Dermis microvascular lymphatic vessel endothelial cell (primary cell): Measurements from ENCODE around the gene GJA5. TPM values are rescaled to one million over a fixed set of nuclear protein-coding genes. Genes with fewer than 3 reads are reported as not detected.
"Not testable (repeated sequence)": the region's sequence is repeated elsewhere in the genome, so short reads cannot be mapped to it uniquely, and the experiment has no call there.

ENCODE experiments used
- DNase-seq, 2 donors: peaks; one replicate each; pipeline versions ENCODE4 v3.0.0 to v3.0.0-alpha.2; 2010; ENCODE audit warnings: low read depth in 2 of 2
- total RNA-seq: library from RNA; depleted of rRNA; stranded (reverse); fragments of >200 nt; gene quantifications from 2 replicates; pipeline ENCODE4 v1.2.1, GENCODE V29; 2014

The GJA5 gene
- total RNA-seq, 1 donor from 2014 or later: 0.26 TPM

GRCh38 chr1:147762233-147763024, 2.0 kb upstream of the GJA5 start:
- DNase-seq: peak in 1 of 2 donors; percentile 15

GRCh38 chr1:147758379-147759100, 1.9 kb downstream of the GJA5 start:
- DNase-seq: no peak

DNA sequence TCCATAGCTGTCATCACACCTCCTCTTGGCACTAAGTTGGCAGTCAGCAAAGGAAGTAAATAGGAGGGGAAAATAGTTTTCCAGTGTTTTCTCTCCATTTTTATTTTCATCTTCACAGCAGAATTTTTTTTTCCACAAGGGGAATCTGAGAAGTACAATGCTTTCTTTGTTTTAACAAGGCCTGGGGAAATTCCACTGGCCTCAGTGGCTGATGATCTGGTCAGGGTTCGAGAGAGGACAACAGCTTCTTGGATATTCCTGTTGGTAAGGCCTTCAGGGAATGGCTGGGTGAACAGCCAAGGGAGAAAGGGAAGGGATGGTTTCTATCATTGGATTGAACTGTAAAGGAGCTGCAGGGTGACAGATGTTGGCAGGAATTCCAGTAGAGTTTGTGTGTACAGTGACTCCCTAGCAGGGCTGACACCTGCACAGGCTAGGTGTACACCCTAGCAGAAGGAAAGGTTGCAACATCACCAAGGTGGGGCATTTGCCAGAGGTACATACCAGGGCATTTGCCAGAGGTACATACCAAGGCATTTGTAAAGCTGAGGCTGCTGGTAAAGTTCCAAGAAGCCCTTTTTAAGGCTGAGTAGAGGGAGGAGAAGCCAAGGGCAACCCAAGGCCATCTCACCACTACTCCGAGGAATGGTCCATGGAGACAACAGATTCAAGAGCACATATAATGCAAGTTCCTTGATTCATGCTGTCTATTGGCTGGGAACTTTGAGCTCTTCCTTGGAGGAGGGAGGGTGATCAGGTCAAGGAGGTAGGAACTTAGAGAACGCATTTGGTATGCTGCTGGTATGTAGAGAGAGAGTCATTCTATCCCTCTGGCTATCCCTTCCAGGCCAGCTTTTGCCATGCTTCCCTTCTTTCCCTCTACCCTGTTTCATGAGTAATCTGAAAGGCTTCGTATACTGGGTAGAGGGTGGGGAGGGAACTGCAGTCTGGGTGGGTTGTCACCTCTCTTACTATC, 3.1 kb downstream of the GJA5 start:
- DNase-seq: no peak

DNA sequence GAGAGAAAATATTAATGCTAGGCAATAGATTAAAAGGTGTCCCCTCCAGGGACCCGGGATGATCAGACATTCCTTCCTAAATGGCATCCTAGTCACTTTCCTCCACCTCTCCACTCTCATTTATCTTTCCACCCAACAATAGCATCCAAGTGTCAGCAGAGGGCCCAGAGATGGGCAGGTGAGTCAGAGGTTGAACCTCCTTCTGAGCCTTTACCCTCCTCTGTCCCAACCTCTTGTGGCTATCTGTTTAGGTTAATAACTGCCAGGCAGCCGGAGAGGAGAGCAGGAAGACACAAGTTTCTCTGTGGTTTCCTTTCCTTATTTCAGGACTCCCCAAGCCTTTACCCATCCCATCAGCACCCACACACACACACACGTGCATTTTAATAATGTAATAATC, 4.1 kb downstream of the GJA5 start:
- DNase-seq: no peak

GRCh38 chr1:147754661-147755060, 5.7 kb downstream of the GJA5 start:
- no peak for DNase-seq

GRCh38 chr1:147753081-147753480, 7.3 kb downstream of the GJA5 start:
- DNase-seq: no peak

- no peak for DNase-seq
Observed at GRCh38 chr1:147752511-147752910, 7.9 kb downstream of the GJA5 start.

GRCh38 chr1:147751346-147751745, 9.1 kb downstream of the GJA5 start:
- DNase-seq: no peak

GRCh38 chr1:147750618-147751217, 9.7 kb downstream of the GJA5 start:
- DNase-seq: no peak

DNA sequence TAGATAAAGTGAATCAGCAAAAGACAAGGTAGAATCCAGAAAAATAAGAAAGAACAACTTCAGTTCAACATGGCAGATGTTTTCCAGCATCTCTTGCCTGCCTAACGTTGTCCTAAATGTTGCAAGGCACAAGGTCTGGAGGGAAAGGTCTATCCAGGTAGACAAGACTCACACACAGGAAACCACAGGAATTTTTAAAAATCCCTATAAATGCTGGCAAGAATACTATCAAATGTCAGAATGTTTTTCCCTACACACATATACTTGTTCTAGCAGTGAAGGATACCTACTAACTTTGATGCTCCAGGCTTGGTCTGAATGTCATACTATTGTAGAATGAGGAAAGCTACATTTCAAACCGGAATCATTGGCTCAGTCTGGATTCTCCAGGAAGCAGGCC, 10.6 kb downstream of the GJA5 start:
- DNase-seq: no peak

DNA sequence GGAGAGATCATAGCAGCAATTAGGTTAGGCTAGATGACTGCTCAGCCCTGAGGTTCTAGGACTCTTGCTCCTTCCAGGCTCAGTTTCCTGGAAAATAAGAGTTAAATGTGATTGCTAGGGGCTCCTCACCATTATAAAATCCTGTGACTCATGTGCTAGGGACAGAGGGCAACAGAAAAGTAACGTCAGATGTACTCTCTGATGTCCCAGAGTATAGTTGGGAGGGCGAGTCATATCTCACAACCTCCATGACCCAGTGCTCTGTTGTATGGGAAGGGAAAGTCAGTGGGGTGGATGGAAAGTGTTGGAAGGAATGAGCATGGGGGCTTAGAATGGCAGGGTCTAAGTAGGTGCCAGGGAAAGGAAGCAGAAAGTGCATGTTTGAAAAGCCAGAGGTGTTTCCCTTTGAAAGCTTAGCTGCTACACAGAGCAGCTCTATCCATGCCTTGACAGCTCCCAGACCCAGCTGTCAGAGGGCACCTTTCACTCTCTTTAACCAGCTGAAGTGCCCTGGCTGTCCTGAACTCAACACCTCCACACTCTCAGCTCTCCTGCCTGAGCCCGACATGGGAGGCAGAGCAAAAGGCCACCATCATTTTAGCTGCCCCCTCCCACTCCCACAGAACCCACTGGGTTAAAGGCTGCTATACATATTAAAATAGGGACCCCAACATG, 11.6 kb downstream of the GJA5 start:
- DNase-seq: no peak

- no peak for DNase-seq
Observed at GRCh38 chr1:147747966-147748365, 12.4 kb downstream of the GJA5 start.

GRCh38 chr1:147745271-147745670, 15.1 kb downstream of the GJA5 start:
- DNase-seq: no peak

DNA sequence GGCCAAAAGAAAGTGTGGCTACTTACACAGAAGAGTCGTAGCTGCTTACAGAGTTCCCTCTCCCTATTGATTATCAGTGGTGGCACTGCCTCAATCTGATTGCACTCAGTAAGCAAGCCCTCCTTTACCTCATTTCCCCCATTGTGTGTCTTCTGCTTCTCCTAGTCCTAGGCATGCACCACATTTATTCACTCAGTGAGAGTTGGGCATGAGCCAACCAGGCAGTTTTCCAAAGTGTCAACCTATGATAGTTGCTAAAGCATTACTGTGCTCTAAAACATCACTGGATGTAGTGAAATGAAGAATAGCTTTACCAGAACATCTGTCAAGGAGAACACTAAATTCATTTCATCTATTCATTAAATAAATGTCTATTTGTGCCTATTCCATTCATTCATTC, 19.3 kb downstream of the GJA5 start:
- no peak for DNase-seq

DNA sequence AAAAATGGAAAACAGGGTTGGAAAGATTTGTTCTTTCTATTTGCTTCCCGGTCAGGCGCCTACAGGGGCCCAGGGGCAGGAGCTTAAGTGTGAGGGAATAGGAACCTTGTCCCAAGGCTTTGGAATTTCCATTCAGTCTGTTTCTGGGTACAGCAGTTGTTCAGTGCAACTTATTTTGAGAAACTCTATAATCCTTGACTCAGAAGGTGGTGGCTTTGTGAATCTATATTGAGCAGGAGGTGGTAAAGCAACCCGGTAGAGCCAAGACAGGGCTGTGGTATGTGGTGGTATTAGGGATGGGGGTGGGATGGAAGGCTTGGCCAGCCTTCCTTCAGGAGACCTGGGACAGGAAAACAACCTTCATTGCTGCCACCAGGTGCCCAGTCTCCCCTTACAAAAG, 20.0 kb downstream of the GJA5 start:
- no peak for DNase-seq

DNA sequence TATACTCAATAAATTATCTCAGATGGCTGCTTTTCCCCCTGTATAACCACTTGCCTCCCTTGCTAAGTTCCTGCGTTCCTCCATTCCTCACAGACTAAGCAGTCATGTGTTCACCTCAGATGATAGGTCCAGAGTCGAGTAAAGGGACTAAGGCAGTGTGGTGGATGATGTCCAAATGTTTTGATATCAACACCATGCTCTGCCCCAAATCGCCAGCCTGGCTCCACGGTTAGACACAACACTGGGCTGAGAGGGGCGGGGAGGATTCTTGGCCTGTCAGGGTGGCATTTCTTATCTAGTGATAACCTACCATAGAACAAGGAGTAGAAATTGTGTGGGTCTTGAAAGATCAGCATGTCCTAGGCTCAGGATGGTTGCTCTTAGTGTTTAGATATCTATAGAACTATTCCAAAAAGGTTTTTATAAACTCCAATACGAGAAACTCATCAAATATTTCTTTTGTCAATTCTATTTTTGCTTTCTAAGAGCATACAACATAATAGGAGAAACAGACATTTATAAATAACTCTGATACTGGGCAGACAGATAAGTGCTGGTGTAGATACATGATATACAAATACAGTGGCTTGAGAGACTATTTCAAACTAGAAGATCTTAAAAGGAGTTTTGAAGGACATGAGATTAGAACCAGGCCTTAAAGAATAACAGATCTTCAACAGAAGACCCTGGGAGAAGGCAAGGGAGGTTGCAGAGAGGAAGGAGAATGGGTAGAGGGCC, 21.5 kb downstream of the GJA5 start:
- DNase-seq: no peak

DNA sequence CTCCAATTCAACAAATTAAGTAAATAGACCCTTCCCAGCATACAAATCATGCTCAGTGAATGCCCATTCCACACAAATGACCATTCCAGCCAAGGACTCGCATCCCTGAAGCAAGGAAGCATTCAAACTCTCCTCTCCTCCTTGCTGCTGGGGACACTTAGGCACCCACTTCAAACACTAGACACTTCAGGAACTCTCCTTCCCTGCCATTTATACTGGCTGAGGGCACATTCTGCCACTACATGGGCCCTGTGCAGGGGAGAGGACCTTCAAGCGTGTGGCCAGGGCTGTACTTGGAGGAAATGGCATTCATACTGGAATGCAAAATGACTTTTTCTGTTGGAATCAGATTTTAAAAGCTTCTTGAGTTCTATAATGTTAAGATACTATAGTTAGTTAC, 22.3 kb downstream of the GJA5 start:
- DNase-seq: no peak

GRCh38 chr1:147736883-147737282, 23.5 kb downstream of the GJA5 start:
- DNase-seq: no peak

GRCh38 chr1:147735423-147735822, 25.0 kb downstream of the GJA5 start:
- DNase-seq: no peak

DNA sequence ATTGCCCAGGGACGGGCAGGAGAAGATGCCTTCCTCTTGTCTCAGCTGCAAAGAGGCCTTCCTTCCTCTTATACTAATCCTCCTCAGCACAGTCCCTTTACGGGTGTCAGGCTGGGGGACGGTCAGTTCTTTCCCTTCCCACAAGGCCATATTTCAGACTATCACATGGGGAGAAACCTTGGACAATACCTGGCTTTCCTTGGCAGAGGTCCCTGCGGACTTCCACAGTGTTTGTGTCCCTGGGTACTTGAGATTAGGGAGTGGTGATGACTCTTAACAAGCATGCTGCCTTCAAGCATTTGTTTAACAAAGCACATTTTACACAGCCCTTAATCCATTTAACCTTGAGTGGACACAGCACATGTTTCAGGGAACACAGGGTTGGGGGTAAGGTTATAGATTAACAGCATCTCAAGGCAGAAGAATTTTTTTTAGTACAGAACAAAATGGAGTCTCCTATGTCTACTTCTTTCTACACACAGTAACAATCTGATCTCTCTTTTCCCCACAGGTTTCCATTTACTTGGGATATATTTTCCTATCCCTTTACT, 26.0 kb downstream of the GJA5 start:
- not testable (repeated sequence) for DNase-seq
